CD4-positive, alpha-beta T cell (primary cell): ENCODE results near the gene GPC6. TPM values are rescaled to one million over a fixed set of nuclear protein-coding genes. Genes with fewer than 3 reads are reported as not detected.

Experiments
- ATAC-seq: fragments of 200-7000 bp; cut with Tn5 transposase; one replicate; pipeline ENCODE4 v1.10.0; 2022; ENCODE audit warnings: mild to moderate bottlenecking; ENCODE audit not compliant: poor library complexity
- CTCF ChIA-PET: fragments of 350-600 bp; sonication (Branson Sonifier 250); formaldehyde crosslinking; loops from one replicate; lab custom pipeline; 2021; ENCODE audit warnings: antibody characterized with exemption, inconsistent platforms; lab: Charles Lee
- POLR2A ChIA-PET: fragments of 350-600 bp; sonication (Branson Sonifier 250); formaldehyde crosslinking; loops from one replicate; lab custom pipeline; 2021; ENCODE audit warnings: antibody characterized with exemption, inconsistent platforms; lab: Charles Lee
- DNase-seq, 14 experiments: peaks; one replicate each; pipeline ENCODE4 v3.0.0-alpha.2; 2013 to 2020; ENCODE audit warnings: mixed read lengths in 2 of 14
- H3K27ac ChIP-seq, 2 donors: one replicate each; pipeline versions ENCODE4 v1.5.1 to v1.7.0; 2013; ENCODE audit warnings: low read length in 2 of 2, low read depth in 1 of 2, mild to moderate bottlenecking in 1 of 2
- H3K27me3 ChIP-seq, 2 experiments: 1 replicate in 1 of 2; 2 replicates in 1 of 2; pipeline versions ENCODE4 v1.6.1 to v1.7.0; 2013; ENCODE audit warnings: low read length in 2 of 2, control low read depth in 1 of 2, mild to moderate bottlenecking in 1 of 2, moderate library complexity in 1 of 2; ENCODE audit not compliant: insufficient read depth in 2 of 2, control insufficient read depth in 1 of 2
- H3K36me3 ChIP-seq: one replicate; pipeline ENCODE4 v1.6.1; 2013; ENCODE audit warnings: low read length, control low read depth; ENCODE audit not compliant: insufficient read depth
- H3K4me1 ChIP-seq: one replicate; pipeline ENCODE4 v1.6.1; 2013; ENCODE audit warnings: low read length, control low read depth; ENCODE audit not compliant: insufficient read depth
- H3K4me3 ChIP-seq: one replicate; pipeline ENCODE4 v1.5.1; 2013; ENCODE audit warnings: mild to moderate bottlenecking, low read length, moderate library complexity
- H3K9me3 ChIP-seq, 2 experiments: 1 replicate in 1 of 2; 2 replicates in 1 of 2; pipeline versions ENCODE4 v1.6.1 to v1.7.0; 2013; ENCODE audit warnings: low read length in 2 of 2, mild to moderate bottlenecking in 2 of 2, control low read depth in 1 of 2, moderate library complexity in 1 of 2; ENCODE audit not compliant: control insufficient read depth in 1 of 2, insufficient read depth in 1 of 2
- H3K27ac Mint-ChIP-seq: one replicate; pipeline ENCODE4 v1.8.0; 2020; ENCODE audit warnings: mixed read lengths
- H3K27me3 Mint-ChIP-seq: one replicate; pipeline ENCODE4 v1.8.0; 2021; ENCODE audit warnings: mixed read lengths
- H3K36me3 Mint-ChIP-seq: one replicate; pipeline ENCODE4 v1.8.0; 2021; ENCODE audit warnings: low read depth, mixed read lengths
- H3K4me1 Mint-ChIP-seq: one replicate; pipeline ENCODE4 v1.8.0; 2021; ENCODE audit warnings: low read depth, mixed read lengths
- H3K4me3 Mint-ChIP-seq: one replicate; pipeline ENCODE4 v1.8.0; 2020; ENCODE audit warnings: mild to moderate bottlenecking, mixed read lengths
- H3K9me3 Mint-ChIP-seq: one replicate; pipeline ENCODE4 v1.8.0; 2020; ENCODE audit warnings: mixed read lengths
- intact Hi-C, 2 experiments: fragments of 100-400 bp; cut with DNase I in 1 of 2; cut with micrococcal nuclease in 1 of 2; formaldehyde crosslinking; loops; one replicate each; pipeline versions ENCODE4 v1.15.1 to v1.9.0; 2023 to 2025; cut with DNase I, micrococcal nuclease
- total RNA-seq, 174 experiments: library from RNA in 2 of 174; stranded (reverse) in 2 of 174; gene quantifications; one replicate each; pipeline ENCODE4 v1.2.3 and lab custom pipeline; 2021 to 2026
- TF ChIP-seq, protein P1 (sequence below): fragments of 200-600 bp; IDR thresholded peaks from one replicate; pipeline ENCODE4 v1.8.0; 2022; ENCODE audit warnings: antibody characterized with exemption, mild to moderate bottlenecking

The GPC6 gene
- total RNA-seq, 2 experiments from 2014 or later = not detected

DNA sequence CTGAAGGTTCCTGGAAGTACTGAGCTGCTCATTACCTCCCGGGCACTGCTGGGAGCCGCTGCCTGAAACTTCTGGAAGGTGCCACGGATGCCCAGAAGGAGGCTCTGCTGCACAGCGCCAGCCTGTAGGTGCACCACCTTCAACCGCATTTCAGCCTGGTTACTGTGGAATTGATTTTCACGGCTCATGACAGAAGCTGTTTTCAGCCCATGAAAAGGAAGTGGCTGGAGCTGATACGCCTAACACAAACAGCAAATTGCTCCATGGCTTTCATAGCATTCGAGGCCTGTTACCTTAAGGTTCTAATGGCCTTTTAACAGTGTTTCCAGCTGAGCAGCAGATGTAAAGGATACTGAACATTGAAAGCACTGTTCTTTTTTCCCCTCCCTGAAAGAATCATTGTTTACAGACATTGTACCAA is 22.0 kb downstream of the GPC6 start:
- Histone ChIP-seq H3K36me3 (no peaks in the 10 kb centered on the region), H3K4me3 (no peak overlapping the region), H3K27ac (no peak overlapping the region), H3K27me3 (no peaks in the 10 kb centered on the region), H3K4me1 (no peaks in the 10 kb centered on the region), H3K9me3 (peaks cover 0 to 12% of the 10 kb centered on the region in 2 experiments)
- no peak for ATAC-seq
- intact Hi-C loops = no loop called here
- no peak overlapping the region for H3K4me3 Mint-ChIP-seq
- no peak overlapping the region for H3K27ac Mint-ChIP-seq
- DNase-seq = no peak
- no peaks in the 10 kb centered on the region for H3K36me3 Mint-ChIP-seq
- H3K4me1 Mint-ChIP-seq = no peaks in the 10 kb centered on the region
- POLR2A ChIA-PET = no interaction called here
- CTCF ChIA-PET = interaction anchor here (0.5 kb wide), 1 partner anchor 1610 kb away, joined by 4 read pairs; no protein-coding TSS in a partner anchor
- no peaks in the 10 kb centered on the region for H3K9me3 Mint-ChIP-seq
- peaks cover 5% of the 10 kb centered on the region for H3K27me3 Mint-ChIP-seq
- TF ChIP-seq, protein P1, sequence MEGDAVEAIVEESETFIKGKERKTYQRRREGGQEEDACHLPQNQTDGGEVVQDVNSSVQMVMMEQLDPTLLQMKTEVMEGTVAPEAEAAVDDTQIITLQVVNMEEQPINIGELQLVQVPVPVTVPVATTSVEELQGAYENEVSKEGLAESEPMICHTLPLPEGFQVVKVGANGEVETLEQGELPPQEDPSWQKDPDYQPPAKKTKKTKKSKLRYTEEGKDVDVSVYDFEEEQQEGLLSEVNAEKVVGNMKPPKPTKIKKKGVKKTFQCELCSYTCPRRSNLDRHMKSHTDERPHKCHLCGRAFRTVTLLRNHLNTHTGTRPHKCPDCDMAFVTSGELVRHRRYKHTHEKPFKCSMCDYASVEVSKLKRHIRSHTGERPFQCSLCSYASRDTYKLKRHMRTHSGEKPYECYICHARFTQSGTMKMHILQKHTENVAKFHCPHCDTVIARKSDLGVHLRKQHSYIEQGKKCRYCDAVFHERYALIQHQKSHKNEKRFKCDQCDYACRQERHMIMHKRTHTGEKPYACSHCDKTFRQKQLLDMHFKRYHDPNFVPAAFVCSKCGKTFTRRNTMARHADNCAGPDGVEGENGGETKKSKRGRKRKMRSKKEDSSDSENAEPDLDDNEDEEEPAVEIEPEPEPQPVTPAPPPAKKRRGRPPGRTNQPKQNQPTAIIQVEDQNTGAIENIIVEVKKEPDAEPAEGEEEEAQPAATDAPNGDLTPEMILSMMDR = no peak

DNA sequence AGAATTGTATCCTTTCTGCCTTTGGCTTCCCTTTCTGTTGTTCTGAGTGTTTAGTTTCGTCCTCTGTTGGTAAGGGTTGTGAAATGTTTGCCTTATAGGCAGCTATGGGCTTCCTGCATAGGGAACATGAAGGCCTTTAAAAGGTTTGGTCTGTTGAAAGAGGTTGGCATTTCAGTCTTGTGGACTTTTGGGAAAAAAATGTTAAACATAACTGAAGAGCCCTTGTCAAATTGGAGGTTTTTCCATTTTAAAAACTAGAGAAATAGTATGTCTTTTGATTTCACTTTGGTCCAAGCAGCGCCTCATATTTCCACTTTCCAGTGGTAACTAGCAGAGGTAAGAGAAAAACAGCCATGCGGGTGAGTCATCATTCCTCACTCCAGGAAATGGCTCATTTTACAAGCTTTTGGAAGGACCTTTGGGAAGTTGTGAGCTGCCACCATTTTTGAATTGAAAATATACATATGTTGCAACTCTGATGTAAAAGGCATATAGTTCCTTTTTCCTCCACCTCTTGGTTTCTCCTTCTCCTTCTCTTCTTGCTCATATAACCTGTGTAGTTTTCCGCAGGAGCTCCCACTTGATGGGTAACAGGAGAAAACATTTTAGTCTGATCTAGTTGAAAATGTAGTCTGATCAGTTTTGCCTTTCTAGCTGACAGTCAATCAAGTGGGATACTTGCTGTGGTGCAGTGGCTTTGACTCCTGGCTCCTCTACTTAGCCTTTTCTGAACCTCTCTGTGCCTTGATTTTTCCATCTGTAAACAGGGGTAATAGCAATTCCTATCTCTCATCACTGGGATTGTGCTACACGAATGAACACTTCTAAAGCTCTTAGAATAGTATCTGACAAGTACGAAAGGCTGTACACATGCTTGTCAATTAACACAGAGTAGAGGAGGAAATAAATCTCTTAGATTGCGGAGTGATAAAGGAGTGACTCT is 23.0 kb downstream of the GPC6 start:
- TF ChIP-seq, protein P1 = no peak
- no peaks in the 10 kb centered on the region for H3K36me3 ChIP-seq
- POLR2A ChIA-PET = no interaction called here
- Mint-ChIP-seq H3K27ac (no peak overlapping the region), H3K4me3 (no peak overlapping the region), H3K4me1 (no peaks in the 10 kb centered on the region), H3K9me3 (no peaks in the 10 kb centered on the region), H3K27me3 (peaks cover 5% of the 10 kb centered on the region), H3K36me3 (no peaks in the 10 kb centered on the region)
- ATAC-seq (no peak), DNase-seq (no peak)
- H3K27me3 ChIP-seq = no peaks in the 10 kb centered on the region
- no peak overlapping the region for H3K27ac ChIP-seq
- no peak overlapping the region for H3K4me3 ChIP-seq
- no peaks in the 10 kb centered on the region for H3K4me1 ChIP-seq
- CTCF ChIA-PET = interaction anchor here (0.5 kb wide), 1 partner anchor 18 kb away, joined by 3 read pairs; no protein-coding TSS in a partner anchor
- intact Hi-C loops = no loop called here
- H3K9me3 ChIP-seq = peaks cover 0 to 3% of the 10 kb centered on the region in 2 experiments

DNA sequence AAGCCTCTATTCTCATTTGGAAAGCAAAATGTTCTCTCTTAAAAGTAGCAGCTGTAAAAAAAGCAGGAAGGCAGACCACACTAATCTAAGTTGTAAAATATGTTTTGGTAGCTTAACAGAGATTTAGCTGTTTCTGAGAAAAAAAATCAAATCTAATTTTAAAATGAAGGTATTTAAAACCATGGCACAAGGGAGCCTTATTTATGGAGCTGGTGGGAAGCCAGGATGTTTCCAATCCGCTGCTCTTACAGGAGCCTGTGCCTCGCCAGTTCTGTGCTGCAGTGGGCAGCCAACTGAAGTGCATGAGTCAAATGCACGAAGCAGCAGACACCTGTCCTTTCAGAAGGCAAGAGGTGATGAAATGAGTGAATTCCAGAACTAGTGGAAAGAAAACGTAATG is 28.2 kb downstream of the GPC6 start:
- H3K4me1 ChIP-seq = no peaks in the 10 kb centered on the region
- H3K4me3 Mint-ChIP-seq = no peak overlapping the region
- H3K27me3 Mint-ChIP-seq = no peaks in the 10 kb centered on the region
- intact Hi-C loops = no loop called here
- ChIA-PET CTCF (no interaction called here), POLR2A (no interaction called here)
- no peak overlapping the region for H3K27ac Mint-ChIP-seq
- H3K4me3 ChIP-seq = no peak overlapping the region
- H3K36me3 ChIP-seq = no peaks in the 10 kb centered on the region
- ATAC-seq = no peak
- TF ChIP-seq, protein P1 = no peak
- no peaks in the 10 kb centered on the region for H3K9me3 ChIP-seq
- H3K27me3 ChIP-seq = no peaks in the 10 kb centered on the region
- no peaks in the 10 kb centered on the region for H3K4me1 Mint-ChIP-seq
- DNase-seq = no peak
- no peaks in the 10 kb centered on the region for H3K36me3 Mint-ChIP-seq
- H3K9me3 Mint-ChIP-seq = peaks cover 2% of the 10 kb centered on the region
- no peak overlapping the region for H3K27ac ChIP-seq
